SK-N-SH (cell line): Measurements from ENCODE around the gene TMIGD3.

Source experiments
- FOXM1 ChIP-seq: IDR thresholded peaks from 2 replicates; pipeline ENCODE4 v1.4.0; 2012; ENCODE audit warnings: low read depth, mild to moderate bottlenecking
- RAD21 ChIP-seq: IDR thresholded peaks from 2 replicates; pipeline ENCODE4 v1.6.1; 2012; ENCODE audit warnings: mild to moderate bottlenecking, low read length
- RFX5 ChIP-seq: IDR thresholded peaks from 2 replicates; pipeline ENCODE4 v1.6.1; 2012; ENCODE audit warnings: mild to moderate bottlenecking, improper control_type of control experiment, low read length
- TF ChIP-seq, protein P1 (sequence below): fragments of 200-600 bp; sonication (generic); IDR thresholded peaks from 2 replicates; pipeline ENCODE4 v1.6.1; 2017; ENCODE audit warnings: antibody characterized with exemption, mild to moderate bottlenecking, moderate library complexity

DNA sequence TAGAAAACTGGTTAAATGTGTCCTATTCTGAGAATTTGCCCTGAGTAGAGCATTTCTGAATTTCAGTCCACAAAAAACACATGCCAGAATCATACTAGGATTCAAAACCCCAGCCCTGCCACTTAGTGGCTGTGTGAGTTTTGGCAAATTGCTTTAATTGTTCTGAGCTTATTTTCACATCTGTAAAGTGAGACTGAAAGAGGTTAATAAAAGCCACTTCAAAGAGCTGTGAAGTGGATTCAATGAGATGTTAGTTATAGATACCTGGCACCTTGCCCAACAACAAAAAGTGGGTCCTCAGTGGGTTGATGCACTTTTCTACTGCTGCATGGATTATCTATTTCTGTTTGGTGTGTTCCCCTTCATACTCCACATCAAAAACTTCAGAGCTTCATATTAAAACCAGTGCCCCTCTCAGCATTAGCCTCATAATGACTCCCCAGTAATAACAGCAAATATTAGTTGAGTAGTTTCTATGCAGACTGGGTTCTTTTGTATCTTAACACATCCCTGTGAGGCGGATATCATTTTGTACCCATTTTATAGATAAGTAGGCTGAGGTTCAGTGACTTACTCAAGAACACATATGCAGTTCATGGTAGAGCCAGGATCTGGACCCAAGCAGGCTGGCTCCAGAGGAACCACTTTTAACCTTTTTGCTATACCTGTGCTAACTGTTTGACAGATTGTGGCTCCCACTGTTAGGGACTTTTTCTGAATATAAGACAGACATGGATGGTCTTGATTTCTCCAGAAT, 14.2 kb upstream of the TMIGD3 start:
- no peak for TF ChIP-seq RAD21
- no peak for TF ChIP-seq FOXM1
- no peak for TF ChIP-seq RFX5
- TF ChIP-seq, protein P1, sequence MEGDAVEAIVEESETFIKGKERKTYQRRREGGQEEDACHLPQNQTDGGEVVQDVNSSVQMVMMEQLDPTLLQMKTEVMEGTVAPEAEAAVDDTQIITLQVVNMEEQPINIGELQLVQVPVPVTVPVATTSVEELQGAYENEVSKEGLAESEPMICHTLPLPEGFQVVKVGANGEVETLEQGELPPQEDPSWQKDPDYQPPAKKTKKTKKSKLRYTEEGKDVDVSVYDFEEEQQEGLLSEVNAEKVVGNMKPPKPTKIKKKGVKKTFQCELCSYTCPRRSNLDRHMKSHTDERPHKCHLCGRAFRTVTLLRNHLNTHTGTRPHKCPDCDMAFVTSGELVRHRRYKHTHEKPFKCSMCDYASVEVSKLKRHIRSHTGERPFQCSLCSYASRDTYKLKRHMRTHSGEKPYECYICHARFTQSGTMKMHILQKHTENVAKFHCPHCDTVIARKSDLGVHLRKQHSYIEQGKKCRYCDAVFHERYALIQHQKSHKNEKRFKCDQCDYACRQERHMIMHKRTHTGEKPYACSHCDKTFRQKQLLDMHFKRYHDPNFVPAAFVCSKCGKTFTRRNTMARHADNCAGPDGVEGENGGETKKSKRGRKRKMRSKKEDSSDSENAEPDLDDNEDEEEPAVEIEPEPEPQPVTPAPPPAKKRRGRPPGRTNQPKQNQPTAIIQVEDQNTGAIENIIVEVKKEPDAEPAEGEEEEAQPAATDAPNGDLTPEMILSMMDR, result no peak
